ENCODE measurements around the gene EIF4G3.
"Not testable (repeated sequence)": the region's sequence is repeated elsewhere in the genome, so short reads cannot be mapped to it uniquely, and the experiment has no call there.

Gene EIF4G3

GRCh38 chr1:21184276-21184675 lies 7.6 kb upstream of the EIF4G3 start:
- peak; percentile 52 to 78 (median 64) for DNase-seq

GRCh38 chr1:21182181-21182731 lies 5.6 kb upstream of the EIF4G3 start:
- peak; percentile 51 to 79 (median 66) for DNase-seq

GRCh38 chr1:21178271-21178670 lies 1.6 kb upstream of the EIF4G3 start:
- DNase-seq: not testable (repeated sequence)

GRCh38 chr1:21175670-21176581 lies 771 bp downstream of the EIF4G3 start:
- peak in 3 of 4 experiments; percentile 35 to 72 (median 64) for DNase-seq

- peak; percentile 84 to 94 (median 90) for DNase-seq
These were observed 1.4 kb downstream of the EIF4G3 start for GRCh38 chr1:21175324-21175669.

- DNase-seq: no peak
These were observed 1.9 kb downstream of the EIF4G3 start for GRCh38 chr1:21174654-21175323.

GRCh38 chr1:21174230-21174629 lies 2.5 kb downstream of the EIF4G3 start:
- no peak for DNase-seq

- not testable (repeated sequence) for DNase-seq
These were observed 3.6 kb downstream of the EIF4G3 start for GRCh38 chr1:21173096-21173495.

- not testable (repeated sequence) for DNase-seq
These were observed 5.9 kb downstream of the EIF4G3 start for GRCh38 chr1:21170837-21171236.

GRCh38 chr1:21168444-21168843 lies 8.3 kb downstream of the EIF4G3 start:
- no peak for DNase-seq

- peak in 2 of 4 experiments; percentile 64 to 69 for DNase-seq
These were observed 11.1 kb downstream of the EIF4G3 start for GRCh38 chr1:21165646-21166045.

- DNase-seq: no peak
These were observed 11.6 kb downstream of the EIF4G3 start for GRCh38 chr1:21165076-21165475.

GRCh38 chr1:21164266-21164665 lies 12.4 kb downstream of the EIF4G3 start:
- DNase-seq: no peak

- DNase-seq: no peak
These were observed 13.8 kb downstream of the EIF4G3 start for GRCh38 chr1:21162740-21163464.

GRCh38 chr1:21161842-21162241 lies 14.9 kb downstream of the EIF4G3 start:
- DNase-seq: no peak

- no peak for DNase-seq
These were observed 16.4 kb downstream of the EIF4G3 start for GRCh38 chr1:21160263-21160796.

- DNase-seq: no peak
These were observed 18.8 kb downstream of the EIF4G3 start for GRCh38 chr1:21157868-21158267.

- peak in 2 of 4 experiments; percentile 26 to 38 for DNase-seq
These were observed 19.6 kb downstream of the EIF4G3 start for GRCh38 chr1:21157054-21157453.

GRCh38 chr1:21156019-21156418 lies 20.7 kb downstream of the EIF4G3 start:
- no peak for DNase-seq

- no peak for DNase-seq
These were observed 22.0 kb downstream of the EIF4G3 start for GRCh38 chr1:21154717-21155116.

- no peak for DNase-seq
These were observed 23.3 kb downstream of the EIF4G3 start for GRCh38 chr1:21153388-21153787.

- DNase-seq: no peak
These were observed 24.1 kb downstream of the EIF4G3 start for GRCh38 chr1:21152423-21153100.
